HepG2 (cell line): ENCODE results near the gene XPNPEP2. TPM values are rescaled to one million over a fixed set of nuclear protein-coding genes. Genes with fewer than 3 reads are reported as not detected.

Experiments used
- ATAC-seq: fragments of 200-7000 bp; cut with Tn5 transposase; 3 replicates; pipeline ENCODE4 v1.9.1; 2020; ENCODE audit warnings: mild to moderate bottlenecking, moderate library complexity
- BruUV-seq: library from RNA; stranded (reverse); fragments of 400-500 nt; replicated peaks from 2 replicates; lab custom pipeline; 2021; lab: Mats Ljungman, UMichigan
- CTCF ChIA-PET: fragments of 300-600 bp; formaldehyde crosslinking; extraction: SDS; loops from one replicate; lab custom pipeline; 2021; ENCODE audit warnings: low total read pairs, inconsistent platforms, low intra/inter-chr PET ratio; lab: Yijun Ruan, JAX
- POLR2A ChIA-PET: fragments of 350-600 bp; sonication (Branson Sonifier 250); formaldehyde crosslinking; loops from one replicate; lab custom pipeline; 2020; ENCODE audit warnings: antibody characterized with exemption, inconsistent platforms; lab: Yijun Ruan, JAX
- DNase-seq: peaks from one replicate; pipeline ENCODE4 v3.0.0-alpha.2; 2015; ENCODE audit warnings: low spot score
- FAIRE-seq: peaks from 3 replicates; lab custom pipeline; 2011; peaks lifted over from hg19 to GRCh38; lab: Jason Lieb, UNC
- H2AFZ ChIP-seq: one replicate; pipeline ENCODE4 v1.6.1; 2011; ENCODE audit warnings: low read length, inconsistent platforms
- H3K27ac ChIP-seq: fragments of 300-600 bp; 3 replicates; pipeline ENCODE4 v1.8.0; 2011; ENCODE audit warnings: mixed run types, mild to moderate bottlenecking, mixed read lengths, low read length, inconsistent platforms; ENCODE audit not compliant: insufficient read depth; ENCODE audit errors: extremely low read length
- H3K27me3 ChIP-seq, 2 experiments: fragments of 200-600 bp in 1 of 2; 2 replicates in 1 of 2; 3 replicates in 1 of 2; pipeline versions ENCODE4 v1.6.0 to v1.8.0; 2011; ENCODE audit warnings: low read length in 2 of 2, mild to moderate bottlenecking in 2 of 2, moderate library complexity in 2 of 2, inconsistent platforms in 1 of 2; ENCODE audit not compliant: insufficient read depth in 2 of 2, control insufficient read depth in 1 of 2
- H3K36me3 ChIP-seq, 2 experiments: fragments of 200-600 bp in 1 of 2; replicated peaks in 1 of 2; 2 replicates in 1 of 2; 3 replicates in 1 of 2; pipeline versions ENCODE4 v1.5.1 to v1.8.0; 2011; ENCODE audit warnings: low read length in 2 of 2, inconsistent platforms in 1 of 2; ENCODE audit not compliant: insufficient read depth in 2 of 2, control insufficient read depth in 1 of 2
- H3K4me1 ChIP-seq: 2 replicates; pipeline ENCODE4 v1.5.1; 2012; ENCODE audit warnings: low read length, inconsistent platforms; ENCODE audit not compliant: insufficient read depth
- H3K4me2 ChIP-seq: 2 replicates; pipeline ENCODE4 v1.6.0; 2011; ENCODE audit warnings: low read depth, low read length, inconsistent platforms
- H3K4me3 ChIP-seq, 3 experiments: fragments of 200-600 bp in 1 of 3; sonication (generic), shearing (Covaris generic) in 1 of 3; replicated peaks in 1 of 3; 2 replicates each; pipeline ENCODE4 v1.5.1; 2011 to 2016; ENCODE audit warnings: low read length in 3 of 3, inconsistent platforms in 2 of 3, low read depth in 2 of 3, mild to moderate bottlenecking in 2 of 3, control low read depth in 1 of 3, mixed read lengths in 1 of 3; ENCODE audit not compliant: insufficient read depth in 1 of 3
- H3K79me2 ChIP-seq: one replicate; pipeline ENCODE4 v1.6.1; 2011; ENCODE audit warnings: low read length, inconsistent platforms; ENCODE audit not compliant: insufficient read depth
- H3K9ac ChIP-seq: 2 replicates; pipeline ENCODE4 v1.6.0; 2011; ENCODE audit warnings: mild to moderate bottlenecking, low read depth, low read length, inconsistent platforms; ENCODE audit not compliant: insufficient read depth
- H3K9me3 ChIP-seq: 2 replicates; pipeline ENCODE4 v1.5.1; 2012; ENCODE audit warnings: mild to moderate bottlenecking, low read length
- H4K20me1 ChIP-seq: 2 replicates; pipeline ENCODE4 v1.6.0; 2011; ENCODE audit warnings: inconsistent platforms, mild to moderate bottlenecking, low read length, moderate library complexity; ENCODE audit not compliant: insufficient read depth
- DRAP1 ChIP-seq: IDR thresholded peaks from 2 replicates; pipeline ENCODE4 v1.6.1; 2016; ENCODE audit warnings: missing genetic modification reagents, missing compliant biosample characterization
- ERF ChIP-seq: IDR thresholded peaks from 2 replicates; pipeline ENCODE4 v1.6.1; 2018; ENCODE audit warnings: missing biosample characterization, missing genetic modification reagents
- MAZ ChIP-seq, 2 experiments: sonication (generic) in 1 of 2; formaldehyde crosslinking in 1 of 2; IDR thresholded peaks; 2 replicates each; pipeline versions ENCODE4 v1.5.0 to v1.6.1; 2012 to 2020; ENCODE audit warnings: low read depth in 2 of 2, mild to moderate bottlenecking in 2 of 2, borderline replicate concordance in 1 of 2, improper control_type of control experiment in 1 of 2, low read length in 1 of 2, missing genetic modification reagents in 1 of 2, moderate library complexity in 1 of 2
- MYC ChIP-seq: sonication (generic); formaldehyde crosslinking; IDR thresholded peaks from 2 replicates; pipeline ENCODE4 v1.9.0; 2021; ENCODE audit warnings: missing genetic modification reagents, borderline replicate concordance
- NR3C1 ChIP-seq: sonication (generic); formaldehyde crosslinking; IDR thresholded peaks from 2 replicates; pipeline ENCODE4 v1.4.0; 2020; ENCODE audit warnings: missing genetic modification reagents
- POLR2AphosphoS2 ChIP-seq: IDR thresholded peaks from 2 replicates; pipeline ENCODE4 v1.6.1; 2011; ENCODE audit warnings: low read depth, low read length, improper control_type of control experiment
- SOX5 ChIP-seq: IDR thresholded peaks from 2 replicates; pipeline ENCODE4 v1.6.1; 2016; ENCODE audit warnings: borderline replicate concordance
- TCF12 ChIP-seq, 2 experiments: fragments of 450-650 bp in 1 of 2; sonication (generic) in 1 of 2; formaldehyde crosslinking in 1 of 2; IDR thresholded peaks; 2 replicates each; pipeline versions ENCODE4 v1.6.1 to v1.8.0; 2017 to 2022; ENCODE audit warnings: antibody characterized with exemption in 1 of 2, mild to moderate bottlenecking in 1 of 2, missing genetic modification reagents in 1 of 2, moderate library complexity in 1 of 2
- TOE1 ChIP-seq: sonication (generic); formaldehyde crosslinking; IDR thresholded peaks from 2 replicates; pipeline ENCODE4 v1.4.0; 2020; ENCODE audit warnings: mild to moderate bottlenecking, missing genetic modification reagents
- ZBTB7B ChIP-seq: sonication (generic); formaldehyde crosslinking; IDR thresholded peaks from 2 replicates; pipeline ENCODE4 v1.4.0; 2020; ENCODE audit warnings: missing genetic modification reagents
- ZFP37 ChIP-seq: sonication (generic); formaldehyde crosslinking; IDR thresholded peaks from 2 replicates; pipeline ENCODE4 v1.4.0; 2020; ENCODE audit warnings: missing genetic modification reagents, borderline replicate concordance
- ZMYM4 ChIP-seq: sonication (generic); formaldehyde crosslinking; IDR thresholded peaks from 2 replicates; pipeline ENCODE4 v1.8.1; 2023; ENCODE audit warnings: mild to moderate bottlenecking, missing genetic modification reagents
- ZNF33A ChIP-seq: sonication (generic); formaldehyde crosslinking; IDR thresholded peaks from 2 replicates; pipeline ENCODE4 v1.5.1; 2020; ENCODE audit warnings: missing genetic modification reagents, mild to moderate bottlenecking, moderate library complexity, borderline replicate concordance
- ZNF430 ChIP-seq: sonication (generic); formaldehyde crosslinking; IDR thresholded peaks from 2 replicates; pipeline ENCODE4 v1.9.0; 2021; ENCODE audit warnings: mild to moderate bottlenecking, missing genetic modification reagents
- ZNF687 ChIP-seq: sonication (generic); formaldehyde crosslinking; IDR thresholded peaks from 2 replicates; pipeline ENCODE4 v1.5.1; 2020; ENCODE audit warnings: mild to moderate bottlenecking, missing genetic modification reagents, moderate library complexity
- WGBS: methylation state at CpG from one replicate; pipeline ENCODE4 v1.1.6; 2017; ENCODE audit warnings: low lambda C conversion rate; 5-methylcytosine and 5-hydroxymethylcytosine counted together
- in situ Hi-C: cut with HindIII; loops from 2 replicates; pipeline ENCODE4 v1.10.0; 2017; ENCODE audit warnings: low pct_unique_long_range_greater_than_20kb; ENCODE audit not compliant: extremely low pct_ligation_motif_present
- intact Hi-C: fragments of 100-400 bp; cut with micrococcal nuclease; formaldehyde crosslinking; loops from one replicate; pipeline ENCODE4 v1.10.0; 2022; ENCODE audit not compliant: unreplicated experiment
- polyA plus RNA-seq, 8 experiments: library from polyadenylated mRNA; depleted of rRNA in 3 of 8; stranded (reverse) in 7 of 8; unstranded in 1 of 8; fragments of >200 nt; fragmentation: Illumina TruSeq in 4 of 8; extraction: Trizol in 4 of 8; gene quantifications; 2 replicates each; pipeline versions ENCODE4 v1.2.1 to v1.2.3, GENCODE V29; 2011 to 2016; ENCODE audit warnings: low read depth in 4 of 8, missing spikeins in 1 of 8, mixed read lengths in 1 of 8; ENCODE audit not compliant: insufficient read depth in 1 of 8
- total RNA-seq, 5 experiments: library from RNA; depleted of rRNA; stranded (reverse); fragments of >200 nt; fragmentation: Illumina TruSeq; extraction: Trizol; gene quantifications; 2 replicates each; pipeline ENCODE4 v1.2.3, GENCODE V29; 2016; ENCODE audit warnings: low read depth in 1 of 5

Gene XPNPEP2
- total and polyA plus RNA-seq, 2 of the 13 experiments (the other 11 are each of a cell fraction or from before 2014, with no cell fraction given), result 1.1 to 1.8 TPM

GRCh38 chrX:129771266-129771995 is 32.7 kb downstream of the XPNPEP2 start:
- DNase-seq (no peak), ATAC-seq (no peak), FAIRE-seq (no peak)
- Histone ChIP-seq H3K4me2 (no peak overlapping the region; the same call in 1 of the 2 replicates), H2AFZ (peak overlapping the region; percentile 27), H3K4me3 (no peak overlapping the region), H3K9ac (no peak overlapping the region), H3K27me3 (no peaks in the 10 kb centered on the region), H3K4me1 (peaks cover 65% of the 10 kb centered on the region), H3K9me3 (no peaks in the 10 kb centered on the region), H4K20me1 (no peaks in the 10 kb centered on the region), H3K36me3 (no peaks in the 10 kb centered on the region), H3K79me2 (no peaks in the 10 kb centered on the region), H3K27ac (no peak overlapping the region)
- in situ Hi-C loops (no loop called here), intact Hi-C loops (no loop called here)
- WGBS, result 58% methylated on average over 7 of the region's 14 CpGs
- POLR2A ChIA-PET, result no interaction called here
- CTCF ChIA-PET, result no interaction called here
- no TSS peak for BruUV-seq
- TF ChIP-seq ZMYM4 (CRISPR knock-in tag) (no peak), POLR2AphosphoS2 (no peak), ZBTB7B (CRISPR knock-in tag) (no peak), ZFP37 (CRISPR knock-in tag) (no peak), ERF (CRISPR knock-in tag) (no peak), MAZ (IDR thresholded peaks at IDR 0.05; ENCODE audit: borderline replicate concordance, low read depth, low read length) (no peak), MAZ (CRISPR knock-in tag; IDR thresholded peaks at IDR 0.05; ENCODE audit: low read depth) (no peak), DRAP1 (CRISPR knock-in tag) (no peak), ZNF33A (no peak), SOX5 (CRISPR knock-in tag) (no peak), ZNF430 (CRISPR knock-in tag) (no peak), ZNF687 (CRISPR knock-in tag) (no peak), MYC (CRISPR knock-in tag) (no peak), TOE1 (CRISPR knock-in tag) (no peak), NR3C1 (CRISPR knock-in tag) (no peak), TCF12 (IDR thresholded peaks at IDR 0.05) (no peak), TCF12 (CRISPR knock-in tag; IDR thresholded peaks at IDR 0.05) (no peak)
